ENCODE measurements around the gene ELOA.
"Not testable (repeated sequence)": the region's sequence is repeated elsewhere in the genome, so short reads cannot be mapped to it uniquely, and the experiment has no call there.

Gene ELOA

DNA sequence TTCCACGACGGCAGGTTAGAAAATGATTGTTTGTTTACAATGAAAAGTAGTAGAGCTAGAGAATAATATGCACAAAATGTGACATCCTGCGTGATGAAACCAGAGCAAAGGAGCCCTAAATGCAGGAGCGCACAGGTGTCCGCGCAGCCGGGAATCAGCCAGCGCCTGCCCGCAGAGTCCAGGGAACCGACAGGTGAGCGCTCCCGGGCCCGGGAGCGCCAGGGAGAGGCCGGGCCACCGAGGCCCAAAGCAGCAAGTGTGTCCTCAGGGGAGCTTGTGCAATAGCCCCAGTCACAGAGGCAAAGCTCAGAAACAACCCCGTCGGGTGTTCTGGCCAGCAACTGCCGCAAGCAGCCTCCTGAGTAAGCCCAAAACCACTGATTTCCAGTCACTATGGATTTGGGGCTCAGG, 58.1 kb downstream of the ELOA start:
- DNase-seq (ENCODE audit: low read depth in 2 of 2) = no peak

DNA sequence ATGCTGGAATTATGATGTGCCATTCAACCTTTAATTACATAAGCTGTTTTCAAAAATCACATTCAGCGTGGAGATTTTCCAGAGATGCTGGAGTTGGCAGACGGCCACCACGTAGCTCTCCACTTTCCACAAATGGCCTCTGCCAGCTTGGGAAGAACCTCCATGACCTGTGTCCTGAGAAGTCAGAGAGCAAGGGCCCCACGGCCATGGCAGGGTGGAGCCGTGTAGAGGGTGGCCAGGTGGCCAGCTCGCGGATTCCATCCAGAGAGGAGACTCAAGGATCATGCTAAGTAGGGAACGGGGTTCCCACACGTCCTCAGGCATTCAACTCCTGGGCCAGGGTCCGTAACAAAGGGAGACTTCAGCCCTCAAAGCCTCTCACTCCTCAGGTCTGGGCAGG, 58.6 kb downstream of the ELOA start:
- DNase-seq (ENCODE audit: low read depth in 2 of 2) = no peak

DNA sequence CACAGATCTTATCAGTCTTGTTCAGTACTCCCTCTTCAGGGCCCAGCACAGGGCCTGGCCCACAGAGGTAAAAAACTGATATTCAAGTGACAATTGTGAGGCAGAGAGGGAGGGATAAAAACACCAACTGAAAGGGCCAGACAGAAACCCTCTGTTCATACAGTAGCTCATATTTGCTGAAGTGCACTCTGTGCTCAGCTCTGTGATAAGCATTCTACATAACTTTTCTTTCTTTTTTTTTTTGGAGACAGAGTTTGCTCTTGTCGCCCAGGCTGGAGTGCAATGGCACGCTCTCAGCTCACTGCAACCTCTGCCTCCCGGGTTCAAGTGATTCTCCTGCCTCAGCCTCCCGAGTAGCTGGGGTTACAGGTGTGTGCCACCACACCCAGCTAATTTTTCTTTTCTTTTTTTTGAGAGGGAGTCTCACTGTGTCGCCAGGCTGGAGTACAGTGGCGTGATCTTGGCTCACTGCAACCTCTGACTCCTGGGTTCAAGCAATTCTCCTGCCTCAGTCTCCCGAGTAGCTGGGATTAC, 59.6 kb downstream of the ELOA start:
- DNase-seq (ENCODE audit: low read depth in 2 of 2) = not testable (repeated sequence)

DNA sequence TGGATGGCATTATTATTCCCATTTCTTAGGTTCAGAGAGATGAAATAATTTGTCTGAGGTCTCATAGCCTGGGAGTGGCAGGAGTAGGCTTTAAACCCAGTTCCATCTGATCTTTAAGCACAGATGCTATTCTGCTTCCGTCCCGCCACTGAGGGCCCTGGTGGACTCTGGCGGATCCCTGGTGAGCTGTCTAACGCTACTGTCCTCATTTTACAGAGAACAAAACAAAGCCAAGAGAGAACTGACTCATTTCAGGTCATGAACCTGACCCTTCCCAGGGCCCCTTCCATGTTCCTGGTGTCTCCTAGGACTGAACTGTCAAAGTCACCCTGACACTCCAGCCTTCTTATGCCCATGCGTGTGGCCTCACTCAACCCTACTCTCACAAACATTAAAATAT, 60.4 kb downstream of the ELOA start:
- no peak for DNase-seq (ENCODE audit: low read depth in 2 of 2)

DNA sequence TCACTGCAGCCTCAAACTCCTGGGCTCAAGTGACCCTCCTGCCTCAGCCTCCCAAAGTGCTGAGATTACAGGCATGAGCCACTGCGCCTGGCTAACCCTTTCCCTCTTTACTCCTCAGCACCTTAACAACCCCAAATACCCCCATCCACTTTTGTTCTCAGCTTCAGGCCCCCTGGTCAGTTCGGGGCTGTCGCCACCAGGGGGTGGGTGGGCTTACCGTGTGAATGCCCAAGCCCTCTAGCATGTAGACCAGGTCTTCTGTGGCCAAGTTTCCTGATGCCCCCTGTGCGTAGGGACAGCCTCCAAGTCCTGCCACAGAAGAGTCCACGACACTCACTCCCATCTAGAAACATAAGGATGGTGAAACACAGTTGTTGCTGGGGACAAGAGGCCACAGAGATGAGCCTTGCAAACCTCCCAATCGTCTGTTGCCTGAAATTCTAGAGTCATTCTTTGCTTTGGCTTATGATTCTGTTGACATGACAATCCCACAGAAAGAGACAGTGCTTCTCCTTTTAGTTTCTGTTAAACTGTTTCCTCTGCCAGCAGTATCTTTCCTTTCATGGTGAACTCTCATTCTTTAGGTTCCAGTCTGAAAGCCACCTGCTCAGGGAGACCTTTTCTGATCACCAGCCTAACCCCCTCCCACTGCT, 61.0 kb downstream of the ELOA start:
- no peak for DNase-seq (ENCODE audit: low read depth in 2 of 2)

DNA sequence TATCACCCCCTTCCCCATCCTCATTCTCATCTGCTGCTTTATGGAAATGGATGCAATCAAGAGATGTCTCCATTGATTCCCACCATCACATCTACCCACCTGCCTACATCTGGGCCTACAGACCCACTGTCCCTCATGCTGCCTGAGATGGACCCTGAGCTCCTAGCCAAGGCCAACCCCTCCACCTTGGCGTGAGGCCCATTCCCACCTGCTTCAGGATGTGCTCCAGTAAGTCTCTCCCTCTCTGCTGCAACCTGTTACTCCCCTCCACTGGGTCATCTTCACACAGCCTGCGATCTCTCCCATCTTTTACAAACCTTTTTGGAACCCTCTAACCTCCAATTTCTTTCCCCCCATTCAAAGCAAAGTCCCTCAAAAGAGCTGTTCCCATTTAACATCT, 61.8 kb downstream of the ELOA start:
- DNase-seq (ENCODE audit: low read depth in 2 of 2) = no peak

DNA sequence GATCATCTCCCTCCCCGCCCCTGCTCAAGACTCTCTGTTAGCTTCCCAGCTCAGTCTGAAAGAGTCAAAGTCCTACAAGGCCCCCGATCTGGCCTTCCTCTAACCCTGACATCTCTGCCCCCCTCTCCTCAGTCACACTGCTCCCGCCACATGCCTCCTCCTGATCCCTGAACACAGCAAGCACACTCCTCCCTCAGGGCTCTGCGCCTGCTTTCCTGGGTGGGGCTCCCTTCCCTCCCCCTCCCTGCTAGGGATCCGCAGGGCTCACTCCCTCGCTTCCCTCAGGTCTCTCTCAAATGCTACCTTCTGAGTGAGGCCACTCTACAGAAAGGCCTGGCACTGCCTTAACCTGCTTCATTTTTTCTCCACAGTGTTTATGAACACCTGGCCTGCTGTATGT, 63.0 kb downstream of the ELOA start:
- no peak for DNase-seq (ENCODE audit: low read depth in 2 of 2)

DNA sequence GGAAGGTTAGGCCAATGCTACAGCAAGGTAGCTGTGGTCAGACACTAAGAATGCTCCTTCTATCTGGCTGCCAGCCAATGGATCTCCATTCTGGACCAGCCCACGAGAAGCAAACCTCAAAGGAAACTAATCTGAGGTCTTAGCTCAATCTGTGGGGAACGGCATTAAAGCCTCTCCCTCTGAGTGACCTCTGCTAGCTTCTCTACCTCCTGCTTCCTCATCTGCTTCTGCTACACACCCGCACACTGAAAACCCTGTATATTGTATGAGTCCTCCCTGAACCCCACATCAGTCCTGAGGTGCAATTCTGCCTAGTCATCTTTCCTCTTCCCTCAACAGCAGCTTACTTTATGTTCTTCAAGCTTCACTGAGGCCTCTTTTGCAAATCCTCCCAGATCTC, 64.2 kb downstream of the ELOA start:
- DNase-seq (ENCODE audit: low read depth in 2 of 2) = no peak

DNA sequence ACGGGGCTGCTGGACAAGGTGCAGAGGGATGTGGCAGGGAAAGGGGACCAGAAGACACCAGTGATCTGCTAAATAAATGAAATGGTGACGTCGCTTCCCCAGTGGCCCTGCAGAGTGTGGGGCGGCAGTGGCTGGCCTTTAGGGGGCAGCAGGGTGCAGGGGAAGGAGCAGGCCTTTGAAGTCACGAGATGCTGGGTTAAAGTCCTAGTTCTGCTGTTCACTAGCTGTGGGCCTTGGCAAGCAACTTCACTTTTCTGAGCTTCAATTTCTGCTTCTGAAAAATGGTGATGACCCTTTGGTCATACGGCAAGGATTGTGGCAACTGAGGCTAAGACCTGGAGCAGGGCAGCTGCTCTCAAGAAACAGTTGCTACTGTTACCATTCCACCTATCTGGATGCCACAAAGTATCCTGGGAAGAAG, 66.5 kb downstream of the ELOA start:
- no peak for DNase-seq (ENCODE audit: low read depth in 2 of 2)

DNA sequence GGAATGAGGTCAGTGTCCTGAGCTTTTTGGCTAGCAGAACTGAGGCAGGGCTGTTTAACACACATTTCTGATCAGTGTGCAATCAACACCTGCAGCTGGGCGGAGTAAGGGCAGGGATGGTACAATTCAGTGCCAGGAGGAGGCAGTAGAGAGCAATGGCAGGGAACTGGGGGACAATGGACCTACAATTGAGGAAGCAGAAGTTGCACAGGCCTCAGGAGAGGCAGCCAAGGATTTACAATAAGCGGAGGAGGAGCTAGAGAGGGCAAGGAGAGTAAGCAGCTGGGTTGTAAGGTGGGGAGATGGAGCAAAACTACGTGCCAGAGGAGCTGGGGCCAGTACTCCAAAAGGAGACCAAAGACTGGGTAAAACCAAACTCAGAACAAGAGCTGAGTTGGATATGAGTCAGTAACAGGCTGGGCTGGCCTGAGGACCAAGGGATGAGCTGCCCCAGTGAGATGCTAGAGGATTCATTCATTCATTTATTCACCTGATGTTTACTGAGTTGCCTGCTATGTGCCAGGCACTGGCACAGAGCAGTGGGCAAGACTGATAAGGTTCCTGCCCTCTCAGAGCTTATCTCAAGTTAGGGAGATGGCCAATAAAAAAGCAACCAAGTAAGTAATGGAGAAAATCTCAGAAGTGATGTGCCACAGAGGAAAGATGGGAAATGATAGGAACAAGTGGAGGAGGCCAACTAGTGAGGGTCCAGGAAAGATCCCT, 67.7 kb downstream of the ELOA start:
- DNase-seq (ENCODE audit: low read depth in 2 of 2) = no peak

Data from fibroblast of skin of left biceps (primary cell).